HG03469 (cell line): ENCODE data around the gene CASQ1.

Experiments
- ATAC-seq: cut with Tn5 transposase; IDR thresholded peaks from one replicate; pipeline ENCODE4 v1.9.1; 2021; ENCODE audit warnings: mild to moderate bottlenecking, moderate library complexity, moderate number of reproducible peaks; ENCODE audit not compliant: unreplicated experiment

Gene CASQ1

GRCh38 chr1:160224606-160225005 lies 34.2 kb downstream of the CASQ1 start:
- ATAC-seq = no peak

DNA sequence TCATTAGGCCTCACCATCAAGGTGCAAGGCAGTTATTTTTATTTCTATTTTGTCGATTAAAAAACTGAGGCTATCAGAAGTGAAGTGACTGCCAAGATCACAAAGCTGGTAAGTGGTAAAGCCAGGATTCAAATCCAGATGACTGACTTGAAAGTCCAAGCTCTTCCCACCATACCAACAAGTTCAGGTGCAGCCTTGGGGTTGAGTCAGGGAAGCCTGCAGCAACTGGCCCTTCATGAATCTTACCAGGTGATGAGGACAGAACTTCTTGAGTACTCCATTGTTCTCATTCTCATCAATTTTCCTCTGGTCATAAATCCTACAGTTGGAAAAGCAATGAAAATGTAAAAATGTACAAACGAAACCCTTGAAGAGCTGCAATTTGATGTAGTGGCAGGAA lies 35.0 kb downstream of the CASQ1 start:
- no peak for ATAC-seq

GRCh38 chr1:160226623-160227022 lies 36.2 kb downstream of the CASQ1 start:
- no peak for ATAC-seq

- ATAC-seq = no peak
These were observed 36.7 kb downstream of the CASQ1 start for GRCh38 chr1:160227034-160227433.

DNA sequence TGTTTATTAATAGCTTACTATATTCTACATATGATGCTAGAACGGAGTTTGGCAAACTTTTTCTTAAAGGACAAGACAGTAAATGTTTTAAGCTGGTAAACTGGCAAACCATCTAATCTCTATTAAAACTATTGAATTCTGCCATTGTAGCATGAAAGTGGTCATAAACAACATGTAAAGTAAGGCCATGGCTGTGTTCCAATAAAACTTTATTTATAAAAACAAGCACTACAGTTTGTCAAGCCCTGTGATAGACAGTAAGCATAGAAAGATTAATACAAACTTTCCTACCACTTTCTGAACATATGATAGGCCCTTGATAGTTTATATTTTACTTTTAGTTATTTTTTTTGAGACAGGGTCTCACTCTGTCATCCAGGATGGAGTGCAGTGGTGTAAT lies 37.2 kb downstream of the CASQ1 start:
- ATAC-seq = no peak

GRCh38 chr1:160228431-160228830 lies 38.1 kb downstream of the CASQ1 start:
- no peak for ATAC-seq

- no peak for ATAC-seq
These were observed 42.5 kb downstream of the CASQ1 start for GRCh38 chr1:160232911-160233310.

- no peak for ATAC-seq
These were observed 46.4 kb downstream of the CASQ1 start for GRCh38 chr1:160236806-160237205.

GRCh38 chr1:160237558-160237957 lies 47.2 kb downstream of the CASQ1 start:
- no peak for ATAC-seq

DNA sequence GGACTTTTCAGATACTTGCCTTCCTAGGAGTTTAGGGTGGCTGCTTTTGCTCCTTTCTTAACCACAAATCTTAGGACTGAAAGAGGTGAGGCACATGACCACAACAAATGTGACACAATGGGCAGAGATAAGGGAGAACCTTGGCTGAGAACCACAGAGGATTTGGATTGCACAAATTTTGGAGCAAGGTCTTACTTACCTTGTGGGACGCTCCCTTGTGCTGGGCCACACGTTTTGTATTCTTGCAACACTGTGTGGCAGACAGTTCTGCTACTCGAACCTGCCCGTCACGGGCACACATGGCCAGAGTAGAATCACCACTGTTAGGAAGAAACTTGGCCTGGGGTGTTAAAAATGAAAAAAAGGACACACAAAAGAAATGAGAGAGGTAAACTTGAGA lies 48.0 kb downstream of the CASQ1 start:
- no peak for ATAC-seq

- ATAC-seq = no peak
These were observed 49.4 kb downstream of the CASQ1 start for GRCh38 chr1:160239582-160240299.

GRCh38 chr1:160243767-160244166 lies 53.4 kb downstream of the CASQ1 start:
- ATAC-seq = no peak

DNA sequence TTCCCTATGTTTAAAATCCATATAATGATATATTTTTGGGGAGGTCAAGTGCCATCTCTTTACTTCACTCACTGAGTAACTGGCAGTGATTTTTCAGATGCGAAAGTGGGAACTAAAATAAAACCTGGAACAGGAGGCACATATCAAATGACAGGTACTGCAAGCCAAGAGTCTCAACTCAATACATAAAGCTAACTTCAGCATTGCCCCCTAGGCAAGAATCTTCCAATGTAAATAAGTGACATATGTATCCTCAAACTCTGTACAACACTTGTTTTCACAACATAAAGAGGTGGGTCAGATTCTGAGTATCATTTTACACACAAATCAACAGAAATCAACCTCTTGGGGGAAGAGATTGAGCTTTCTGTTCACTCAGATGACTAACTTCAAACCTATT lies 53.8 kb downstream of the CASQ1 start:
- no peak for ATAC-seq

GRCh38 chr1:160245434-160245833 lies 55.1 kb downstream of the CASQ1 start:
- ATAC-seq = no peak

DNA sequence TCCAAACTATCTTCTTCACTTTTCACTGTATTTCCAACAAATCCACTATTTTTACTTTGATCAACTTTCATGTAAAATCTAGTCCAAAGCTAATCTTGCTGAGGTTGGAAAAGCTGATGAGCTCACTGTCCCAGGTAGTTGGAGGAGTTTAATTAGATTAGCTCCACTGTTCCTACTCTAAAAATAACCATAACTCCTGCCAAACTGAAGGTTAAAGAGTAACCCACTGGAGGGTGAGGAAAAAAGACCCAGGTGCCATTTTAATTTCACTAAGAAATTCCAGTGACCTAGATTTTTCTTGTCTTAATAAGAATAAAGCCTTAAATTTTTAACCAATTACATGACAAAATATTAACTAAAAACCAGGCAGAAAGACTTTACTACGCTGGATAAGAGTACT lies 56.7 kb downstream of the CASQ1 start:
- ATAC-seq = no peak

DNA sequence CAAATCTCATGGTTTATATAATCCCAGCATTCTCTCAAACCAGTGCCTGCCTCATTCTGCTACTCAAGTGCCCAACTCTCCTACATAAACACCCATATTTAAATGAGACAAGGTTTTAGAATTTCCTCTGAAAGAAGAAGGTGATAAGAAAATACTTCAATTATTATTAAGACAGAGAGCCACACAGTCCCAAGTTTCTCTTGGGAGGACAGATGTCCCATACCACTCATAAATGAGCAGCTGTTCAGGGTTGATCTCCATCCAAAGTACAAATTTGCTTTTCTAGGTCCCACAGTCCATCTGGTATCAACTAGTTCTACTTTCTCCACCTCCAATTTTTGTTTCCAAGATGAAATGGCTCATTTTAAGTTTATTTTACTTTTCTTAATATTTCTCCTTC lies 60.6 kb downstream of the CASQ1 start:
- ATAC-seq = no peak
